Measurements from ENCODE around the gene CALHM2. TPM values are rescaled to one million over a fixed set of nuclear protein-coding genes. Genes with fewer than 3 reads are reported as not detected.

The CALHM2 gene
- total RNA-seq, 2 donors from 2014 or later, result 23.8 to 57.7 TPM

DNA sequence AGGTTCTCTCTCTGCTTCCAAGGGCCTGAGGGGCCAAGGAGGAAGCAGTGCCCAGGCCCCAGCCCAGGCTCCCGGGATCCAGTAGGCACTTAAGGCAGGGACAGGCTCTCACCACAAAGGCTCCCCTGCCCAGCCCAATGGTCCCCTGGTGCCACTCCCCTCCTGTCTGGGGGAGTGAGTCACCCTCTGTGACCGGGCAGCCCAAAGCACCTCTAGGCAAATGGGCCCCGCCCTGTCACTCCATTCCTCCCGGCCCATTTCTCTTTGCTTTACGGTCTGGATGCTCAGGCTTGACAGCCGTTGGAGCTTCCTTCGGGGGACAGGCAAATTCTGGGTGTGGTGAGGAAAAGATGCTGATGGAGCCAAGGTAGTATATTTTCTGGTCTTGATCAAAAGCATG, 27.0 kb upstream of the CALHM2 start, which contains the start of gene CALHM3:
TSS of gene CALHM3 (minus strand) at position 106 of the 400 bp plus-strand sequence. CDS start 208 bp downstream, outside the sequence.
- DNase-seq (ENCODE audit: low spot score), result no peak
- Histone ChIP-seq H3K4me3 (no peak within 1 kb of the TSS), H3K27me3 (no peaks in the 10 kb centered on the region), H3K27ac (no peak within 1 kb of the TSS), H3K36me3 (no peaks in the 10 kb centered on the region), H3K4me1 (no peaks in the 10 kb centered on the region), H3K9me3 (no peaks in the 10 kb centered on the region)
- no peak for TF ChIP-seq CTCF (IDR thresholded peaks at IDR 0.05)

DNA sequence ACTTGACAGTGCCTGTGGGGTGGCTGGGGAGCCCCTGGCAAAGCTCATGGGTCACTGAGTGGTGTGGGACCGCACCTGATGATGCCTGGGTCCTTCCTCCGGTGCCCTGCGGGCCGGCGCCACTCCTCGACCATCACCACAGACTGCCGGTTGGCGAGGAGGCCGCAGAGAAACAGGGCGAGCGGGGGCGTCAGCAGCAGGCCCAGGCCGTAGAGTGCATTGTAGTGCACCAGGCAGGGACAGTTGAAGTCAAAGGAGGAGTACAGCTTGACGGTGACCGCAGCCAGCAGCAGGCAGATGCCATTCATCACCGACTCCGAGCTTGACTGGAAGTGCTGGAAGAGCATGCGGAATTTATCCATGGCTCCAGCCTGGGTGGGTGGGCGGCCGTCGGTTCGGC, 26.5 kb upstream of the CALHM2 start:
- H3K27me3 ChIP-seq, result no peaks in the 10 kb centered on the region
- H3K27ac ChIP-seq, result no peak overlapping the region
- no peak for TF ChIP-seq CTCF (IDR thresholded peaks at IDR 0.05)
- no peaks in the 10 kb centered on the region for H3K9me3 ChIP-seq
- no peaks in the 10 kb centered on the region for H3K4me1 ChIP-seq
- H3K4me3 ChIP-seq, result no peak overlapping the region
- H3K36me3 ChIP-seq, result no peaks in the 10 kb centered on the region
- no peak for DNase-seq (ENCODE audit: low spot score)

DNA sequence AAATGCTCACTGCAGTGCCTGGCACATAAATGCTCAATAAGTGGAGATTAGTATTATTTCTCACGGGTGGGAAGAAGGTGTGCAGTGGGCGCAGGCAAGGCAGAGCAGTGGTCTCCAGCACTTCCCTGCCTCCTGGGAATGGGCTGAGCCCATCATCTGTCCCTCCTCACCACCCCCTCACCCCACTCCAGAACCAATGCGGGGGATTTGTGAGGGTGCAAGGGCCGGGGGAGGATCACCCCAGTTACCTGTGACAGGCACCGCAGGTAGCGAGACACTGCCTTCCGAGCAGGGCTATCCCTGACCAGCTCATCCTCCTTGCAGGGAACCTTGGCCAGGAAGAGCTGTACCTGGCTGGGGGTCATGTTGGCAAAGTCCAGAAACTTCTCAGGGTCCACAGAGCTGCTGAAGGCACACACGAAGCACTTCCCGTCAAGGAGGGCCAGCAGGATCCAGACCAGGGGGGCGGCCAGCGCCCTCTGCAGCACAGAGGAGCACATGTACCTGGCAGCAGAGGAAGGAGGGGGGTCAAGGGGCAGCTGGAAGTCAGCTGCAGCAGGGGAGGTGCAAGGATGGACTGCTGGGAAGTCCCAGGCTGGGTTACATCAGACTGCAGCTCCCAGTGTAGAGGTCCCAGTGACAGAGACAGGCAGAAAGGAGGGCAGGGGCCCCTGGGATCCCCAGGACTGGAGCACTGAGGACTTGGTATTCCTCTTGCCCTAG, 24.0 kb upstream of the CALHM2 start:
- no peak overlapping the region for H3K4me3 ChIP-seq
- H3K9me3 ChIP-seq, result no peaks in the 10 kb centered on the region
- no peak for TF ChIP-seq CTCF (IDR thresholded peaks at IDR 0.05)
- H3K4me1 ChIP-seq, result no peaks in the 10 kb centered on the region
- no peaks in the 10 kb centered on the region for H3K36me3 ChIP-seq
- no peak for DNase-seq (ENCODE audit: low spot score)
- H3K27me3 ChIP-seq, result no peaks in the 10 kb centered on the region
- H3K27ac ChIP-seq, result no peak overlapping the region

DNA sequence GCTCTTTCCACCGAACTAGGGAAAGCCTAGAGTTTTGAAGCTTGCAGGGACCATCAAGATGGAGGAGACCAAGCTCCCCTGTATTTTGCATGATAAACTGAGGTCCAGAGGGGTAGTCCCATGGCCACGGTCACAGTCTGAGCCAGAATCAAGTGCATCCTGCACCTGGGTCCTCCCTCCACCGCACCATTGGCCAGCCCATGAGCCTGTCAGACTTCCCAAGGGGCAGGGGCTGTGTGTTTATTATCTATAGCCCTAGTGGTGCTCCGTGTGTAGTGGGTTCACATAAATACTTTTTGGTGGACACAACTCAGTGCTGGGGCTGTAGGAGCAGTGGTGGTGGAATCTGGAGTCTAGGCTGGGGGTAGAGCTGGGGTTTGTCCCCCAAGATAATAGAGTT, 23.3 kb upstream of the CALHM2 start:
- H3K4me3 ChIP-seq, result no peak overlapping the region
- H3K27ac ChIP-seq, result no peak overlapping the region
- no peaks in the 10 kb centered on the region for H3K9me3 ChIP-seq
- H3K27me3 ChIP-seq, result no peaks in the 10 kb centered on the region
- no peak for TF ChIP-seq CTCF (IDR thresholded peaks at IDR 0.05)
- no peaks in the 10 kb centered on the region for H3K4me1 ChIP-seq
- H3K36me3 ChIP-seq, result no peaks in the 10 kb centered on the region
- DNase-seq (ENCODE audit: low spot score), result no peak

GRCh38 chr10:103474077-103474476, 21.9 kb upstream of the CALHM2 start:
- Histone ChIP-seq H3K4me1 (no peaks in the 10 kb centered on the region), H3K36me3 (no peaks in the 10 kb centered on the region), H3K27me3 (no peaks in the 10 kb centered on the region), H3K9me3 (no peaks in the 10 kb centered on the region), H3K4me3 (no peak overlapping the region), H3K27ac (no peak overlapping the region)
- no peak for DNase-seq (ENCODE audit: low spot score)
- no peak for TF ChIP-seq CTCF (IDR thresholded peaks at IDR 0.05)

GRCh38 chr10:103473261-103473671, 21.1 kb upstream of the CALHM2 start:
- Histone ChIP-seq H3K9me3 (no peaks in the 10 kb centered on the region), H3K27ac (no peak overlapping the region), H3K4me1 (no peaks in the 10 kb centered on the region), H3K36me3 (no peaks in the 10 kb centered on the region), H3K4me3 (no peak overlapping the region), H3K27me3 (no peaks in the 10 kb centered on the region)
- DNase-seq (ENCODE audit: low spot score), result no peak
- no peak for TF ChIP-seq CTCF (IDR thresholded peaks at IDR 0.05)
